Measurements from ENCODE around the gene GFOD2.

Gene GFOD2

DNA sequence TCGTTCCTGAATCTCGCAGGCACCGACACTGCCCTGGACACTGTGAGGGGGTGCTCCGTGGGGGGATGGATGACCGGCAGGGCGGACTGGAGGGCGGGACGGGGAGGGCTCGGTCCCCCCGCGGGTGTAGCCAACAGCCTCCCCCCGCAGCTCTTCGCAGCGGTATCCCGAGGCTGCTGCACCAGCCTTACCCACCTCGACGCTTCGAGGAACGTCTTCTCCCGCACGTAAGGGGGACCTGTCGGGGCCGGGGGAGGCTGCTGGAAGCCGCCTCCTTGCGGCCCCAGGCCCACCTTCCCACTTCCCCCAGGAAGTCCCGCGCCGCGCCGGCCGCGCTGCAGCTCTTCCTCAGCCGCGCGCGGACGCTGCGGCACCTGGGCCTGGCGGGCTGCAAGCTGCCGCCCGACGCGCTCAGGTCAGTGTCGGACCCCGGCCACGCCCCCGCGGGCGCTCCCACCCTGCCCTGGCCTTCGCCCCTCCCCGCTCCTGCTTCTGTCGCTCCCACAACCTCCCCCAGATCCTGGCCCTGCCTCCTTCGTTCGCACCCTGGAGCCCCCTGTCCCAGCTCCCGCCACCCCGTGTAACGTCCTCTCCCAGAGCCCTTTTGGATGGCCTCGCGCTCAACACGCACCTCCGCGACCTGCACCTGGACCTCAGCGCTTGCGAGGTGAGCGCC is 70.9 kb downstream of the GFOD2 start:
- POLR2A ChIA-PET = interaction anchor here (0.7 to 0.9 kb wide), 2 partner anchors 86 to 295 kb away, joined by 3 to 4 read pairs; partner anchors contain the start of gene CTCF
- no peaks in the 10 kb centered on the region for H3K9me3 ChIP-seq (ENCODE audit: control insufficient read depth, insufficient read depth, low read depth, low read length)
- no peak overlapping the region for H3K4me3 ChIP-seq (ENCODE audit: low read depth, low read length)
- no peaks in the 10 kb centered on the region for H3K36me3 ChIP-seq (ENCODE audit: control insufficient read depth in 2 of 2, insufficient read depth in 1 of 2, low read length in 2 of 2)
- CTCF ChIA-PET = interaction anchor here (5.8 to 9.9 kb wide), 2 partner anchors 102 to 127 kb away, joined by 73 to 119 read pairs; no protein-coding TSS in a partner anchor
- H3K27ac ChIP-seq (ENCODE audit: extremely low read depth, low read depth, low read length) = no peak overlapping the region
- peaks cover 2% of the 10 kb centered on the region; the same call in 1 of the 2 replicates for H3K4me1 ChIP-seq (ENCODE audit: control insufficient read depth, insufficient read depth, low read length)
- TF ChIP-seq ZNF707 (tag by site-specific recombination; IDR thresholded peaks at IDR 0.05) (no peak), ZNF248 (tag by site-specific recombination; IDR thresholded peaks at IDR 0.05) (no peak), ZNF175 (tag by site-specific recombination; IDR thresholded peaks at IDR 0.05) (no peak), ZFP37 (tag by site-specific recombination; IDR thresholded peaks at IDR 0.05) (no peak), ZNF23 (tag by site-specific recombination; IDR thresholded peaks at IDR 0.05; ENCODE audit: borderline replicate concordance) (no peak), ZNF768 (tag by site-specific recombination; IDR thresholded peaks at IDR 0.05) (no peak), PRDM1 (tag by site-specific recombination; IDR thresholded peaks at IDR 0.05) (no peak), ZNF140 (tag by site-specific recombination; IDR thresholded peaks at IDR 0.05) (no peak), KLF8 (tag by site-specific recombination; IDR thresholded peaks at IDR 0.05) (no peak), ZNF155 (tag by site-specific recombination; IDR thresholded peaks at IDR 0.05) (no peak), ZNF529 (tag by site-specific recombination; IDR thresholded peaks at IDR 0.05; ENCODE audit: insufficient replicate concordance) (no peak), GFI1B (tag by site-specific recombination; IDR thresholded peaks at IDR 0.05) (no peak), ZNF184 (tag by site-specific recombination; IDR thresholded peaks at IDR 0.05) (no peak), ZSCAN23 (tag by site-specific recombination; IDR thresholded peaks at IDR 0.05) (no peak), ZNF514 (tag by site-specific recombination; IDR thresholded peaks at IDR 0.05) (no peak), ZNF501 (tag by site-specific recombination; IDR thresholded peaks at IDR 0.05) (no peak), SETDB1 (IDR thresholded peaks at IDR 0.05; ENCODE audit: insufficient read length, low read length) (no peak)
- TF ChIP-seq, protein P1, sequence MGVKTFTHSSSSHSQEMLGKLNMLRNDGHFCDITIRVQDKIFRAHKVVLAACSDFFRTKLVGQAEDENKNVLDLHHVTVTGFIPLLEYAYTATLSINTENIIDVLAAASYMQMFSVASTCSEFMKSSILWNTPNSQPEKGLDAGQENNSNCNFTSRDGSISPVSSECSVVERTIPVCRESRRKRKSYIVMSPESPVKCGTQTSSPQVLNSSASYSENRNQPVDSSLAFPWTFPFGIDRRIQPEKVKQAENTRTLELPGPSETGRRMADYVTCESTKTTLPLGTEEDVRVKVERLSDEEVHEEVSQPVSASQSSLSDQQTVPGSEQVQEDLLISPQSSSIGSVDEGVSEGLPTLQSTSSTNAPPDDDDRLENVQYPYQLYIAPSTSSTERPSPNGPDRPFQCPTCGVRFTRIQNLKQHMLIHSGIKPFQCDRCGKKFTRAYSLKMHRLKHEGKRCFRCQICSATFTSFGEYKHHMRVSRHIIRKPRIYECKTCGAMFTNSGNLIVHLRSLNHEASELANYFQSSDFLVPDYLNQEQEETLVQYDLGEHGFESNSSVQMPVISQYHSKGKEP (tag by site-specific recombination; IDR thresholded peaks at IDR 0.05) = no peak
- TF ChIP-seq, protein P2, sequence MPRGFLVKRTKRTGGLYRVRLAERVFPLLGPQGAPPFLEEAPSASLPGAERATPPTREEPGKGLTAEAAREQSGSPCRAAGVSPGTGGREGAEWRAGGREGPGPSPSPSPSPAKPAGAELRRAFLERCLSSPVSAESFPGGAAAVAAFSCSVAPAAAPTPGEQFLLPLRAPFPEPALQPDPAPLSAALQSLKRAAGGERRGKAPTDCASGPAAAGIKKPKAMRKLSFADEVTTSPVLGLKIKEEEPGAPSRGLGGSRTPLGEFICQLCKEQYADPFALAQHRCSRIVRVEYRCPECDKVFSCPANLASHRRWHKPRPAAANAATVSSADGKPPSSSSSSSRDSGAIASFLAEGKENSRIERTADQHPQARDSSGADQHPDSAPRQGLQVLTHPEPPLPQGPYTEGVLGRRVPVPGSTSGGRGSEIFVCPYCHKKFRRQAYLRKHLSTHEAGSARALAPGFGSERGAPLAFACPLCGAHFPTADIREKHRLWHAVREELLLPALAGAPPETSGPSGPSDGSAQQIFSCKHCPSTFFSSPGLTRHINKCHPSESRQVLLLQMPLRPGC (tag by site-specific recombination; IDR thresholded peaks at IDR 0.05) = no peak
- TF ChIP-seq, protein P3, sequence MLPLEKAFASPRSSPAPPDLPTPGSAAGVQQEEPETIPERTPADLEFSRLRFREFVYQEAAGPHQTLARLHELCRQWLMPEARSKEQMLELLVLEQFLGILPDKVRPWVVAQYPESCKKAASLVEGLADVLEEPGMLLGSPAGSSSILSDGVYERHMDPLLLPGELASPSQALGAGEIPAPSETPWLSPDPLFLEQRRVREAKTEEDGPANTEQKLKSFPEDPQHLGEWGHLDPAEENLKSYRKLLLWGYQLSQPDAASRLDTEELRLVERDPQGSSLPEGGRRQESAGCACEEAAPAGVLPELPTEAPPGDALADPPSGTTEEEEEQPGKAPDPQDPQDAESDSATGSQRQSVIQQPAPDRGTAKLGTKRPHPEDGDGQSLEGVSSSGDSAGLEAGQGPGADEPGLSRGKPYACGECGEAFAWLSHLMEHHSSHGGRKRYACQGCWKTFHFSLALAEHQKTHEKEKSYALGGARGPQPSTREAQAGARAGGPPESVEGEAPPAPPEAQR (tag by site-specific recombination; IDR thresholded peaks at IDR 0.05) = no peak

DNA sequence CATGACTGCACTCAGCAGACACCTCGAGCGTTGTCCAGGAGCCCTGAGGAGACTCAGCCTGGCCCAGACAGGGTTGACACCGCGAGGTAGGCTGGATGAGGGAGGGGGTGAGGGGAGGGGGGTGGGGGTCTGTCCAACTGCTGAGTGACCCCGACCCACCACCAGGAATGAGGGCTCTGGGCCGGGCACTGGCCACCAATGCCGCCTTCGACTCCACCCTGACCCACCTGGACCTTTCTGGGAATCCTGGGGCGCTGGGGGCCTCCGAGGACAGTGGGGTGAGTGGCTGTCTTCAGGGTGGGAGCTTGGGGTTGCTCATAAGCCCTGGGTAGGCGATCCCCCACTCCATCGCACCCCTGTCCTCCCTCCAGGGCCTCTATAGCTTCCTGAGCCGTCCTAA is 71.4 kb downstream of the GFOD2 start:
- POLR2A ChIA-PET = interaction anchor here (0.7 kb wide), 1 partner anchor 296 kb away, joined by 4 read pairs; no protein-coding TSS in a partner anchor
- CTCF ChIA-PET = interaction anchor here (0.9 to 9.9 kb wide), 3 partner anchors 97 to 126 kb away, joined by 3 to 119 read pairs (median 73); no protein-coding TSS in a partner anchor
- H3K4me1 ChIP-seq (ENCODE audit: control insufficient read depth, insufficient read depth, low read length) = no peaks in the 10 kb centered on the region
- H3K27ac ChIP-seq (ENCODE audit: extremely low read depth, low read depth, low read length) = no peak overlapping the region
- H3K36me3 ChIP-seq (ENCODE audit: control insufficient read depth in 2 of 2, insufficient read depth in 1 of 2, low read length in 2 of 2) = no peaks in the 10 kb centered on the region
- H3K4me3 ChIP-seq (ENCODE audit: low read depth, low read length) = no peak overlapping the region
- no peaks in the 10 kb centered on the region for H3K9me3 ChIP-seq (ENCODE audit: control insufficient read depth, insufficient read depth, low read depth, low read length)
- TF ChIP-seq, protein P4, sequence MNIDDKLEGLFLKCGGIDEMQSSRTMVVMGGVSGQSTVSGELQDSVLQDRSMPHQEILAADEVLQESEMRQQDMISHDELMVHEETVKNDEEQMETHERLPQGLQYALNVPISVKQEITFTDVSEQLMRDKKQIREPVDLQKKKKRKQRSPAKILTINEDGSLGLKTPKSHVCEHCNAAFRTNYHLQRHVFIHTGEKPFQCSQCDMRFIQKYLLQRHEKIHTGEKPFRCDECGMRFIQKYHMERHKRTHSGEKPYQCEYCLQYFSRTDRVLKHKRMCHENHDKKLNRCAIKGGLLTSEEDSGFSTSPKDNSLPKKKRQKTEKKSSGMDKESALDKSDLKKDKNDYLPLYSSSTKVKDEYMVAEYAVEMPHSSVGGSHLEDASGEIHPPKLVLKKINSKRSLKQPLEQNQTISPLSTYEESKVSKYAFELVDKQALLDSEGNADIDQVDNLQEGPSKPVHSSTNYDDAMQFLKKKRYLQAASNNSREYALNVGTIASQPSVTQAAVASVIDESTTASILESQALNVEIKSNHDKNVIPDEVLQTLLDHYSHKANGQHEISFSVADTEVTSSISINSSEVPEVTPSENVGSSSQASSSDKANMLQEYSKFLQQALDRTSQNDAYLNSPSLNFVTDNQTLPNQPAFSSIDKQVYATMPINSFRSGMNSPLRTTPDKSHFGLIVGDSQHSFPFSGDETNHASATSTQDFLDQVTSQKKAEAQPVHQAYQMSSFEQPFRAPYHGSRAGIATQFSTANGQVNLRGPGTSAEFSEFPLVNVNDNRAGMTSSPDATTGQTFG (tag by site-specific recombination; IDR thresholded peaks at IDR 0.05; ENCODE audit: borderline replicate concordance) = no peak
- no peak for TF ChIP-seq SETDB1 (IDR thresholded peaks at IDR 0.05; ENCODE audit: insufficient read length, low read length)
- no peak for TF ChIP-seq ZNF701 (tag by site-specific recombination; IDR thresholded peaks at IDR 0.05)
- no peak for TF ChIP-seq ZBTB7A (tag by site-specific recombination; IDR thresholded peaks at IDR 0.05; ENCODE audit: low read depth)
- TF ChIP-seq, protein P5, sequence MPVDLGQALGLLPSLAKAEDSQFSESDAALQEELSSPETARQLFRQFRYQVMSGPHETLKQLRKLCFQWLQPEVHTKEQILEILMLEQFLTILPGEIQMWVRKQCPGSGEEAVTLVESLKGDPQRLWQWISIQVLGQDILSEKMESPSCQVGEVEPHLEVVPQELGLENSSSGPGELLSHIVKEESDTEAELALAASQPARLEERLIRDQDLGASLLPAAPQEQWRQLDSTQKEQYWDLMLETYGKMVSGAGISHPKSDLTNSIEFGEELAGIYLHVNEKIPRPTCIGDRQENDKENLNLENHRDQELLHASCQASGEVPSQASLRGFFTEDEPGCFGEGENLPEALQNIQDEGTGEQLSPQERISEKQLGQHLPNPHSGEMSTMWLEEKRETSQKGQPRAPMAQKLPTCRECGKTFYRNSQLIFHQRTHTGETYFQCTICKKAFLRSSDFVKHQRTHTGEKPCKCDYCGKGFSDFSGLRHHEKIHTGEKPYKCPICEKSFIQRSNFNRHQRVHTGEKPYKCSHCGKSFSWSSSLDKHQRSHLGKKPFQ (tag by site-specific recombination; IDR thresholded peaks at IDR 0.05) = no peak
- TF ChIP-seq ZNF626 (tag by site-specific recombination; IDR thresholded peaks at IDR 0.05) = no peak
- TF ChIP-seq ZNF548 (tag by site-specific recombination; IDR thresholded peaks at IDR 0.05) = no peak

Data from HEK293 (cell line).